HG03139 (cell line): Measurements from ENCODE around the gene CYP3A7.
"Not testable (repeated sequence)": the region's sequence is repeated elsewhere in the genome, so short reads cannot be mapped to it uniquely, and the experiment has no call there.

ENCODE experiments used
- ATAC-seq: cut with Tn5 transposase; IDR thresholded peaks from one replicate; pipeline ENCODE4 v1.9.1; 2021; ENCODE audit not compliant: unreplicated experiment

CYP3A7 gene

DNA sequence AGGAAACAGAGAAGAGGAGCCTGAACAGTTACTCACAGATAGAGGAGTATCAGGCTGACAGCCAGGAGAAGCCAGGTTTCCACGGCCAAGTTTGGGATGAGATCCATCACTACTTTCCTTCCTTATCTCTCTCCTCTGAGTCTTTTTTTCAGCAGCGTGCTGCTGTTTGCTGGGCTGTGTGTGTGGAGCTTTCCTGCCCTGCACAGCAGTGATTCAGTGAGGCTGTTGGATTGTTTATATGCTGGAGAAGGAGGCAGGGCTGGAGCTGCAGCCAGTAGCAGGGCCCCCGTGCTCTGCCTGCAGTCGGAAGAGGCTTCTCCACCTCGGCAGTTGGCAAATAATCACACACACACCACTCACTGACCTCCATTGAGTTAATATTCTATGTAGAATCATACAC is at the start of gene CYP3A7:
CYP3A7 (minus strand) TSS at position 210 of the 400 bp plus-strand sequence; CDS start at position 107, 103 bp downstream.
- ATAC-seq, result no peak

DNA sequence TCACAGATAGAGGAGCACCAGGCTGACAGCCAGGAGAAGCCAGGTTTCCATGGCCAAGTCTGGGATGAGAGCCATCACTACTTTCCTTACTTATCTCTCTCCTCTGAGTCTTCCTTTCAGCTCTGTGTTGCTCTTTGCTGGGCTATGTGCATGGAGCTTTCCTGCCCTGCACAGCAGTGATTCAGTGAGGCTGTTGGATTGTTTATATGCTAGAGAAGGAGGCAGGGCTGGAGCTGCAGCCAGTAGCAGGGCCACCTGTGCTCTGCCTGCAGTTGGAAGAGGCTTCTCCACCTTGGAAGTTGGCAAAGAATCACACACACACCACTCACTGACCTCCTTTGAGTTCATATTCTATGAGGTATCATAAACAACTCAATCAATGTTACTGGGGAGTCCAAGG is 49.0 kb upstream of the CYP3A7 start, which contains the start of gene CYP3A4:
CYP3A4 (minus strand) TSS at position 178 of the 400 bp plus-strand sequence; CDS start at position 75, 103 bp downstream.
- no peak for ATAC-seq

DNA sequence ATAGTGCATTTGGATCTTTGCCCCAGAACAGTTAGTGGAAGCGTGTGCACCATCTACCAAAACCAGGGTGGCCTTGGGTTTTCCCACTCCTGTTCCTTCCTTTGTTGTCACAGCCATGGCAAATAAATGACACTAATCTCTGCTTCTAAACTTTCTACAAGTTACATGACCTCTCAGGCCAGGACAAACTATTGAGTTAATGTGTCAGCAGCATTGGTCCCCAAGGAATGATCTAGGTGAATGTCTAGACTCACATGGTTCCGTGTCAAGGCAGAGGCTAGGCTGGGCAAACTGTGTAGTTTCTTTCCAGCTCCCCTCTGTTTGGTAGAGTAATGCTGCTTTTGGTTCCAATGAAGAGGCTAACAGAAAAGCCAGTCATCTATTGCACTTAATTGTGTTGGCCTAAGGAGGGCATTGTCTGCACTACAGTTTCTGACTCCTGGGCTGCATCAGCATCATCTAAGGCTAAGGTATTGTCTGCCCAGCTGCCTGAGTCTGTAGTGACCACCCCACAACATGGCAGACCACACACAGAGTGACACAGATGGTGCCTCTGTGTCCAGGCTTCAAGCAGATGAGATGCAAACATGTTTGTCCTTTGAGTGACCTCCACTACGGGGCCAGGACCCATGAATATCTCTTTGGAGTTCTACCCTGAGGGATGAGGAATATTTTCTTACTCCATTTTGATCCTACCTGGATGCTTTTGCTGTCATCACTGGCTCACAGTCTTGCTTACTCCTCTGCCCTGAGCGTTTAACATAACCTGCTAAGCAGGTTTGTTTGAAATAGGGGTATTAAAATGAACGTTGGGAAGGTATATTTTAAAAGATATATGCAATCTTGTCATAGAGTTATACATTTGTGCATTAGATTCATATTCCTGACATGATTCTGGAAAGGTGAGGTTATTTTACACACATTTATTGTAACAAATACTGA is 47.3 kb upstream of the CYP3A7 start:
- no peak for ATAC-seq

DNA sequence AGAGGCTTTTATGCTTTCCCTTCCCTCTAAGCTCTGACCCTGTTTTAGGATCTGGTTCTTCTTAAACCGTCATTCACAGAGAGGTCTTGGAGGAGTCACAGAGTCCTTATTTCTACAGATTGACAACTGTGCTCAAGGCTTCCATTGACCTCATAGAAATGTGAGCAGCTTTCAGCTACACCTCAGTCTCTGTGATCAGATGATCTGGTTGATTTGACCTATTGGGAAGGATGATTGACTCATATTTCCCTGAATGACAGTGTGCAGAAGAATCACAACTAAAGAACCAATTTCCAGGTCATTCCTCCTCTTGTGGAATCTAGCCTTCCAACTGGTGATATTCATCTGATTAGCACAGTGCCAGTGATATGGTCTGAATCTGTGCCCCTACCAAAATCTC is 45.6 kb upstream of the CYP3A7 start:
- ATAC-seq, result no peak

DNA sequence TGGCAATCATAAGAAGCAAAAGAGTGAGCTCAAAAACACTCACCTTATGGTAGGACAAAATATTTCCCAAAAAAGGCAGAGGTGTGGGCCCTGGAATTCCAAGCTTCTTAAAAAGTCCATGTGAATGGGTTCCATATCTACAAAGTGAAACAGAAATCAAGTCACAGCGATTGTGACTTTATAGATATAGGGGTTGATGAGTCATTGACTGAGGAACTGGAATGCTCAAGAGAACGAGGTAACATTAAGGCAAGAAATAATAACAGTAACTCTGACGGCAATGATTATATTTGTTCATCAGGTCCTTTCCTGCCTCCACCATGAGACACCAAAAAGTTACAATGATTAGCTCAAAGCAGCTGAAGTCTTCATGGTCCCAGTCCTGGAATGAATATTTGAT is 45.0 kb upstream of the CYP3A7 start:
- ATAC-seq, result no peak

DNA sequence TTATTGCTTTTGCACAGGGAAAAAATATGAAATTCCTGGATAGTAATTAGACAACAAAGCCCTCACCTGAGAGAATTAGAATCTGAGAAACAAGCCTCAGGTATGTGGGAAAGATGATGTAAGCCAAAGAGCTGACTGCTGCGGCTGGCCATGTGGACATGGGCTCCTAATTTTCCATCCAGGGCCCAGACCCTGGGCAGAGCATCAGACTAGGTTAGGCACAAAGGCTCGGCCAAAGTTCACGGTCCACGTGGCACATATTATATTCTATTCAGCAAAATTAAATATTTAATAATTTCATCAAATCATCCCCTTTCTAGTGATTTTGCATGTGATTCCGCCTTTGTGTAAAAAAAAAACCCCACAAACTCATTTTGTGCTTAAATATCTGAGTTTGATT is 43.9 kb upstream of the CYP3A7 start:
- ATAC-seq, result no peak

DNA sequence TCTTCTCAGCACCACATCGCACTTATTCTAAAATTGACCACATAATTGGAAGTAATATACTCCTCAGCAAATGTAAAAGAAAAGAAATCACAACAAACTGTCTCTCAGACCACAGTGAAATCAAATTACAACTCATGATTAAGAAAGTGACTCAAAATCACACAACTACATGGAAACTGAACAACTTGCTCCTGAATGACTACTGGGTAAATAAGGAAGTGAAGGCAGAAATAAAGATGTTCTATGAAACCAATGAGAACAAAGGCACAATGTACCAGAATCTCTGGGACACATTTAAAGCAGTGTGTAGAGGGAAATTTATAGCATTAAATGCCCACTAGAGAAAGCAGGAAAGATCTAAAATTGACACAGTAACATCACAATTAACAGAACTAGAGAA is 38.4 kb upstream of the CYP3A7 start:
- ATAC-seq, result not testable (repeated sequence)

DNA sequence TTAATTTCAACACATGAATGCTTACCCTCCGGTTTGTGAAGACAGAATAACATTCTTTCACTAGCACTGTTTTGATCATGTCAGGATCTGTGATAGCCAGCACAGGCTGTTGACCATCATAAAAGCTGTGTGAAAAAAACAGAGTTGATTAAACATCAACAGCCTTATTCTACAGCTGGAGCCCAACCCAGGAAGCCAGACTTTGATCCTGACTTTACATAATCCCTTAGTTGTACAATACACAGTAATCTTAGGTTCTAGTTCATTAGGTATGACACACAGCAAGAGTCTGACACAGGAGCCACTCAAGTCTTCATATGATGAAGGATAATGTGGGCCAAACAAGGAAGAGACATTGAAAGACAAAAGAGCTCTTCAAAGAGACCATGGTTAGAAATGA is 37.6 kb upstream of the CYP3A7 start:
- no peak for ATAC-seq

DNA sequence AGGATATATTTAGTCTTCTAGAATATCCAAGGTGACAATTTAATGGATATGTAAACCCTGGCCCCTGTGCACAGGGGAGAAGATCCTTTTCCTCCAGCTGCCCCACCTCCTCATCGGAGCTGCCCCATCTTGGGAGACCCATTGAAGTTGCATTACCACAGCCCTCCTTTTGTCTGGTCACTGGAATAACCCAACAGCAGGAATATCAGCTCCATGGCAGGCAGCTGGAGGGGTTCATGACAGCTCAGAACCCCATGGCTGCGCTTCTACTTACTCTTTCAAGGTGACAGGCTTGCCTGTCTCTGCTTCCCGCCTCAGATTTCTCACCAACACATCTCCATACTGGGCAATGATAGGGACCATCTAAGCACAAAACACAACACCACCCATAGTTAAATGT is 34.5 kb upstream of the CYP3A7 start:
- ATAC-seq, result not testable (repeated sequence)

DNA sequence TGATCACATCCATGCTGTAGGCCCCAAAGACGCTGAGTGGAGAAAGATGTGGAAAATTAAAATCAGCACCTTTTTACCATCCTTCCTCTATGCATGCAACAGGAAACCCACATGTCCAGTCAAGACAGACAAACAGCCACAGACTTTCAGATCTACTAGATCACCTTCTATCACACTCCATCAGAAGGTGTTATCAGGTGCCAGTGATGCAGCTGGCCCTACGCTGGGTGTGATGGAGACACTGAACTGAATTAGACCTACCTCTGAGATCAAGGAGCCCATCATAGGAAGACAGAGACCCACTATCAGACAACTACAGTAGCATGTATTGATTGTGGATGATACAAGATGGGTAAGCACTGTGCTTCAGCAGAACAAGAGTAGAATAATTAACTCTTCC is 33.5 kb upstream of the CYP3A7 start:
- ATAC-seq, result peak; percentile 57

DNA sequence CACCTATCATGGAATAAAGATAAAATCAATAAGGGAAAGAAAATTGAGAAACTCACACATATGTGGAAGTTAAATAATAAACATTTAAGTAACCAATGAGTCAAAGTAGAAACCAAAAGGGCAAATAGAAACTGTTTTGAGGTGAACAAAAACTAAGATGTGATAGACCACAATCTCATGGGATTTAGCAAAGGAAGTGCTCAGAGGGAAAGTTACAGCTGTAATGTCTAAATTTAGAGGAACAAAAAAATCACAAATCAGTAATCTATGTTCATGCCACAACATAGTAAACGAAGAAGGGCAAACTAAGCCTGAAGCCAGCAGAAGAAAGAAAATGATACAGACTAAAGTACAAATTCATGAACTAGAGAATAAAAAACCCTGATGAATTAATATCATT is 32.7 kb upstream of the CYP3A7 start:
- ATAC-seq, result no peak

DNA sequence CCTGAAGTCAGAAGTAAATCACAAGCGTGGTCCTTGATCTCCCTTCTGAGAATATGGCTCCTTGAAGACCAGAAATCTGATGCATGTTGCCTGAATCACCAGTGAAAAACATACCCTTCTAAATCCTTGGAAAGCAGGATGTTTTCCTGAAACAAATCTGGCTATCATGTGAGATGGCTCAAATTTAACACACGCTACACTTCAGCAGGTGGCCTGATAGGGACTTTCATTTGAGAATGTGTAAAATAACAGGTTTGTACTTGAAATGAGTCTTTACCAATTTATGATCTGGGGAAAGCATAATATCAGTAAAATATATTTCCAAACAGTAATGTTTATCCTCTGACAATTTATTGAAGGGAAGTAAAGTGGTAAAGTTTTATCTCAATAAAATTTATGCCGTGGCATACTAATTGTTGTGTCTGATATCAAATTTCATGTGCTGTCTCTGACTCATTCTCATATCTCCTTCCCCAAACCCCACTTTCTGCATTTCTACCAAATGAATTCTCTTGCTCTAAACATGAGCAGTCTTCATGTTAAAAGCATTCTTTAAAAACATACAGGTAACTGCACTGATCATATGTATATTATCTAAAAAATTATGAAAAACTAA is 31.6 kb upstream of the CYP3A7 start:
- no peak for ATAC-seq

DNA sequence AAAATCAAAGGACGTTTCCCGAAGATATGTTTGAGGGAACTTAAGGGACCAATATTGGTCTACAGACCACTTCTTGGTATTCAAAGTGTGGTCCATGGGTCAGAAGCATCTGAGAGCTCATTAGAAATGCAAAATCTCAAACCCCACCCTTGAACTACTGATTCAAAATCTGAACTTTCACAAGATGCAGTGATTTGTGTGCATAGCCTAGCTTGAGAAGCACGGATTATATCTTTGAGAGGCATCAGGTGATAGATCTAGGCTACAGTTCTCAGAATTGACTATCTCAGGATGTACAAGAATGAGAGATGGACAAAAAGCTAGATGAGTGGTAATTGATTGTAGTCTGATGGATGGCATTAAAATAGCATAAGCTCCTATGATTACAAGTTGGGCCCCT is 29.5 kb upstream of the CYP3A7 start:
- ATAC-seq, result no peak

DNA sequence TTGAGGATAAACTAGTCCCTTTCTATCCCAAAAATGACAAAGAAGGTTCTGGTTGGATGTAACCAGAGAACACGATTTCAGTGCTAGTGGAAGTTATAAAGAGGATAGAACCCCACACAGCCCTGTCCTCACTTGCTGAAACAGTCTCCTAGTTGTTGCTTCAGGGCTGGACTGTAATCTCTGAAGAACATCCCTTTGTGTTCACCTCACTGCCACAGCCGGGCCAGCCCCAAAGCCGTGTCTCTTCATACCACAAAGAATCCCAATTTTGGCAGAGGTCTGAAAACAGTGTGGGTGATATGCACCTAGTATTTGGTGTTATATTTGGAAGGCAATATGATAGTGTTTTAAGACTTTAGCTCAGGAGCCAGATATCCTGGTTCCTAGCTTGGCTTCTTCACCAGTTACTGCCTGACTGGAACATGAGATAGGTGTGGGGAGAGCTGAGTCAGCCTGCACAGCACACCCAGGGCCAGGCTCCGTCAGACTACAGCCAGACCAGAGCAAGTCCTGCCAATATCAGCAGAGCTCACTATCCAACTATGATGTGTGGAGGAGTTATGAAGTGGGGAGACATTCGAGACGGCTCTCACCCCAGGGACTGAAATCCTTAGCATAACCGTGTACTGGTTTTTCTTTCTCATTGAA is 27.8 kb upstream of the CYP3A7 start:
- no peak for ATAC-seq

DNA sequence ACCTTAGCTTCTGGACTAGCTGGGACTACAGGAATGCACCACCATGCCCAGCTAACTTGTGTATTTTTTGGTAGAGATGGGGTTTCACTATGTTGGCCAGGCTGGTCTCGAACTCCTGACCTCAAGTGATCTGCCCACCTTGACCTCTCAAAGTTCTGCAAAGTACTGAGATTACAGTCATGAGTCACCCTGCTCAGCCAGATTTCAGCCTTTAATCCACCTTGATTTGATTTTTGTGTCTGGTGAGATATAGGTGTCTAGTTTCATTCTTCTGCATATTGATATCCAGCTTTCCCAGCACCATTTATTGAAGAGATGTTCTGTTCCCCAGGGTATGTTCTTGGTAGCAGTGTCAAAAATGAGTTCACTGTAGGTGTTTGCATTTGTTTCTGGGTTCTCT is 20.1 kb upstream of the CYP3A7 start:
- no peak for ATAC-seq

DNA sequence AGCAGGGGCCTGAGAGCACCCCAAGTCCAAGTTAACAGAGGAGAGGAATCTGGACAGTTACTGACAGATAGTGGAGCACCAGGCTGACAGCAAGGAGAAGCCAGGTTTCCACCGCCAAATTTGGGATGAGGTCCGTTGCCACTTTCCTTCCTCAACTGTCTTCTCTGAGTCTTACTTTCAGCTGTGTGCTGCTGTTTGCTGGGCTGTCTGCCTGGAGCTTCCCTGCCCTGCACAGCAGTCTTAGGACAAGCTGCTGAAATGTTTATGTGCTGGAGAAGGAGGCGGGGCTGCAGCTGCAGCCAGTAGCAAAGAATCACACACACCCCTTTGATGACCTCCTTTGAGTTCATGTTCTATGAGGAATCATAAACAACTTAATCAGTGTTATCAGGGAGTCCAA is 17.4 kb upstream of the CYP3A7 start:
- ATAC-seq, result no peak

DNA sequence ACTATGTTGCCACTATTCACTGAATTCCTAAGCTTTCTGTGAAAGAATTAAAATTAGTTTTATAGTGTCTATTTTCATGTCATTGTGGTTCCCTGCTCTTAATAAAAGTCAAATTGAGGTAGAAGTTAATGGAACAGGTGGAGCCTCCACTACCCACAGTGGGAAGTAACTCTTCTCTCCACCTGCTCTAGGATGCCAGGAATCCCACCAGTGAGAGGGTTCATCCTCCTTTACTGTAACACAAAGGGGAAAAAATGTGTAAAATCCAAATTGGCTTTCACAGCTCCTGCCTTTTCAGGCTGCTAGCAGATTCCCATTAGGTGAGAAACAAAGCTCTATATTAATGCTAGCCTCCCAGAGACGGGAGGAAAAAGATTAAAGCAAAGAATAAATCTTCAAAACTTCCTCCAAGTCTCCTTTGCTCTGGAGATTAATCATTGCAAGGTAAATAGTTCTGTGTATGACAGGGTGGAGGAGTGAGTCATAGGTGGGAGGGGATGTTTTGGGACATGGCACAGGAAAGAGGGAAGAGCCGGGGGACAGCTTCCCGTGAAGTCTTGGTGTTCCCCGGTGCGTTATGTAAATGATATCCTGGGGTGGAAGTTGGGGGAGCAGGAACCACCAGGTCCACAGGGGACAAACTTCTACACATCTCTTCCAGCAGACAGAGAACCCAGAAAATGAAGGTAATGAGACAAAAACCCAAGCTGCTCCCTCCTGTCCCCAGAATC is 16.5 kb upstream of the CYP3A7 start:
- not testable (repeated sequence) for ATAC-seq

DNA sequence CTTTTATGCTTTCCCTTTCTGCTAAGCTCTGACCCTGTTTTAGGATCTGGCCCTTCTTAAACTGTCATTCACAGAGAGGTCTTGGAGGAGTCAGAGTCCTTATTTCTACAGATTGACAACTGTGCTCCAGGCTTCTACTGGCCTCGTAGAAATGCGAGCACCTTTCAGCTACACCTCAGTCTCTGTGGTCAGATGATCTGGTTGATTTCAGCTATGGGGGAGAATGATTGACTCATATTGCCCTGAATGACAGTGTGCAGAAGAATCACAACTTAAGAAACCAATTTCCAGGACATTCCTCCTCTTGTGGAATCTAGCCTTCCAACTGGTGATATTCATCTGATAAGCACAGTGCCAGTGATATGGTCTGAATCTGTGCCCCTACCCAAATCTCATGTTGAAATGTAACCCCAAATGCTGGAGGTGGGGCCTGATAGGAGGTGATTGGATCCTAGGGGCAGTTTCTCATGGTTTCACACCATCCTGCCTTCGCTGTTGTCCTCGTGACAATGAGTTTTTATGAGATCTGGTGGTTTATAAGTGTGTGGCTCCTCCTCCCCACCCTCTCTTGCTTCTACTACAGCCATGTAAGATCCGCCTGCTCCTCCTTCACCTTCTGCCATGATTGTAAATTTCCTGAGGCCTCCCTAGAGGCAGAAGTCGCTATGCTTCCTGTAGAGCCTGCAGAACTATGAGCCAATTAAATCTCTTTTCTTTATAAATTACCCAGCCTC is 14.0 kb upstream of the CYP3A7 start:
- no peak for ATAC-seq

DNA sequence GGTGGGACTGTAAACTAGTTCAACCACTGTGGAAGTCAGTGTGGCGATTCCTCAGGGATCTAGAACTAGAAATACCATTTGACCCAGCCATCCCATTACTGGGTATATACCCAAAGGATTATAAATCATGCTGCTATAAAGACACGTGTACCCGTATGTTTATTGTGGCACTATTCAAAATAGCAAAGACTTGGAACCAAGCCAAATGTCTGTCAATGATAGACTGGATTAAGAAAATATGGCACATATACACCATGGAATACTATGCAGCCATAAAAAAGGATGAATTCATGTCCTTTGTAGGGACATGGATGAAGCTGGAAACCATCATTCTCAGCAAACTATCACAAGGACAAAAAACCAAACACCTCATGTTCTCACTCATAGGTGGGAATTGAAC is 11.9 kb upstream of the CYP3A7 start:
- not testable (repeated sequence) for ATAC-seq

DNA sequence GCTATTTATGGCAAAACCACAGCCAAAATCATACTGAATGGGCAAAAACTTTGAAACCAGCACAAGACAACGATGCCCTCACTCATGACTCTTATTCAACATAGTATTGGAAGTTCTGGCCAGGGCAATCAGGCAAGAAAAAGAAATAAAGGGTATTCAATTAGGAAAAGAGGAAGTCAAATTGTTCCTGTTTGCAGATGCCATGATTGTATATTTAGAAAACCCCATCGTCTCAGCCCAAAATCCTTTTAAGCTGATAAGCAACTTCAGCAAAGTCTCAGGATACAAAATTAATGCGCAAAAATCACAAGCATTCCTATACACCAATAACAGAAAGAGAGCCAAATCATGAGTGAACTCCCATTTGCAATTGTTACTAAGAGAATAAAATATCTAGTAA is 10.4 kb upstream of the CYP3A7 start:
- not testable (repeated sequence) for ATAC-seq
